ENCODE measurements around the gene CFAP107.
"Not testable (repeated sequence)": the region's sequence is repeated elsewhere in the genome, so short reads cannot be mapped to it uniquely, and the experiment has no call there.

The CFAP107 gene

DNA sequence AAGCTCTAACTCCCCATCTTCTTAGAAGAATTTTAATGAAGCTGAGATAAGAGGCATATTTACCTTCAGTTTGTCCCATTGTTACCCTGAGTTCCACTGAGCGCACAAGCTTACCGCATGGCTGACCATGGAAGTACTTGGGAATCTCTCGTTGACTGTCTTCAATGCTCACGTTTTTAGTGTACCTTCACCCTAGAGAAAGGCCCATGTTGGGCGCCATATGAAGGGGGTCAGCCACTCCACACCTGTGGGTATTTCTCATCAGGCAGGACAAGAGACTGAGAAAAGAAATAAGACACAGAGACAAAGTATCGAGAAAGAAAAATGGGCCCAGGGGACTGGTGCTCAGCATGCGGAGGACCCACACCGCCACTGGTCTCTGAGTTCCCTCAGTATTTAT lies 38.7 kb downstream of the CFAP107 start:
- H3K4me3 ChIP-seq (ENCODE audit: low read length); H3K9me3 ChIP-seq (ENCODE audit: insufficient read depth, low read length); H3K27ac ChIP-seq (ENCODE audit: low read length); H3K4me1 ChIP-seq (ENCODE audit: low read length); H3K79me2 ChIP-seq (ENCODE audit: low read length); H3K36me3 ChIP-seq (replicated peaks; ENCODE audit: low read depth, low read length); H3K27me3 ChIP-seq (ENCODE audit: low read depth, low read length); H2AFZ ChIP-seq (ENCODE audit: low read depth, low read length); H3K9ac ChIP-seq (ENCODE audit: low read length); H3K4me2 ChIP-seq (ENCODE audit: low read length); H4K20me1 ChIP-seq (ENCODE audit: insufficient read depth, low read length): not testable (repeated sequence)

DNA sequence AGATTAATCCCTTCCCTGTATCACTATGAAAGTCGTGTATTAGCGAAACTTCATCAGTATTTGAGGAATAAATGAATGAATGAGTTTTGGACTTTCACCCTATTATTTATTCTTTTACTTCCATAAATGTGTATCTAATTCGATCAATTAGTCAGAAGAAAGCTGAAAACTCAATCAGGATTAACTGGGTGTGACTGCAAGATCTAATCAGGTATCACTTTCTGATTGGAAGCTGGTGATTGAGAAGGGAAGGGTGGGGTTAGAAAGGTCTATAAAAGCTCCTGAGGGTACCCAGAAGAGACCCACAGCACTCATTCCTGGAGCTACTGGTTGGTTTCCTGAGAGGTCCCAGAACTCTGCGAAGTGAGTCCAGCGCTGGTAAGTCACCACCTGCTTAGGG lies 45.1 kb downstream of the CFAP107 start, which contains the start of gene PRAMEF1:
TSS of gene PRAMEF1 (plus strand) at position 301 of the 400 bp plus-strand sequence. CDS start 1,831 bp downstream, outside the sequence.
- H3K9me3 ChIP-seq (ENCODE audit: insufficient read depth, low read length); H3K4me1 ChIP-seq (ENCODE audit: low read length); H3K9ac ChIP-seq (ENCODE audit: low read length); H4K20me1 ChIP-seq (ENCODE audit: insufficient read depth, low read length); H3K4me3 ChIP-seq (ENCODE audit: low read length); H3K27me3 ChIP-seq (ENCODE audit: low read depth, low read length); H3K4me2 ChIP-seq (ENCODE audit: low read length); H3K36me3 ChIP-seq (replicated peaks; ENCODE audit: low read depth, low read length); H3K27ac ChIP-seq (ENCODE audit: low read length); H3K79me2 ChIP-seq (ENCODE audit: low read length); H2AFZ ChIP-seq (ENCODE audit: low read depth, low read length): not testable (repeated sequence)

DNA sequence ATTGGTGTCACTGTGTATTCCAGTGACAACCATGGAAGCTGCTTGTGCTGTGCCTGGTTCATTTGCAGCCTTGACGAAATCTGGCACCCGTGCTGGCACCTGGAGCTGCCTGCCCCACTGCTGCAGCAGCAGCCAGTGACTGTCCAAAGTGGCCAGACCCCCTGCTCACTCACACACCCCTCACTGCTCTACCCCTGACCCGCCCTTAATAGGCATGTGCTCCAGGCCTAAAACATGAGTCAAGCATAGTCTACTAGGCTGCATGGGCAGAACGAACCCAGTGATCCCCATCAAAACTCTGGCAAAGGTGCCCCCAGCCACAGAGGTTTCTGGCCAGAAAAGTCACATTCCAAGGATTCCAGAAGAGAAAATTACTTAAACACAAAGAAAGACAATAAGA lies 52.9 kb downstream of the CFAP107 start:
- H3K4me3 ChIP-seq (ENCODE audit: low read length): no peak overlapping the region
- no peaks in the 10 kb centered on the region for H3K79me2 ChIP-seq (ENCODE audit: low read length)
- H2AFZ ChIP-seq (ENCODE audit: low read depth, low read length): no peak overlapping the region
- no peaks in the 10 kb centered on the region for H3K36me3 ChIP-seq (replicated peaks; ENCODE audit: low read depth, low read length)
- no peak overlapping the region for H3K27ac ChIP-seq (ENCODE audit: low read length)
- H4K20me1 ChIP-seq (ENCODE audit: insufficient read depth, low read length): no peaks in the 10 kb centered on the region
- no peaks in the 10 kb centered on the region for H3K27me3 ChIP-seq (ENCODE audit: low read depth, low read length)
- H3K9ac ChIP-seq (ENCODE audit: low read length): no peak overlapping the region
- H3K9me3 ChIP-seq (ENCODE audit: insufficient read depth, low read length): no peaks in the 10 kb centered on the region
- H3K4me2 ChIP-seq (ENCODE audit: low read length): no peak overlapping the region
- no peaks in the 10 kb centered on the region for H3K4me1 ChIP-seq (ENCODE audit: low read length)
- TF ChIP-seq, protein P1, sequence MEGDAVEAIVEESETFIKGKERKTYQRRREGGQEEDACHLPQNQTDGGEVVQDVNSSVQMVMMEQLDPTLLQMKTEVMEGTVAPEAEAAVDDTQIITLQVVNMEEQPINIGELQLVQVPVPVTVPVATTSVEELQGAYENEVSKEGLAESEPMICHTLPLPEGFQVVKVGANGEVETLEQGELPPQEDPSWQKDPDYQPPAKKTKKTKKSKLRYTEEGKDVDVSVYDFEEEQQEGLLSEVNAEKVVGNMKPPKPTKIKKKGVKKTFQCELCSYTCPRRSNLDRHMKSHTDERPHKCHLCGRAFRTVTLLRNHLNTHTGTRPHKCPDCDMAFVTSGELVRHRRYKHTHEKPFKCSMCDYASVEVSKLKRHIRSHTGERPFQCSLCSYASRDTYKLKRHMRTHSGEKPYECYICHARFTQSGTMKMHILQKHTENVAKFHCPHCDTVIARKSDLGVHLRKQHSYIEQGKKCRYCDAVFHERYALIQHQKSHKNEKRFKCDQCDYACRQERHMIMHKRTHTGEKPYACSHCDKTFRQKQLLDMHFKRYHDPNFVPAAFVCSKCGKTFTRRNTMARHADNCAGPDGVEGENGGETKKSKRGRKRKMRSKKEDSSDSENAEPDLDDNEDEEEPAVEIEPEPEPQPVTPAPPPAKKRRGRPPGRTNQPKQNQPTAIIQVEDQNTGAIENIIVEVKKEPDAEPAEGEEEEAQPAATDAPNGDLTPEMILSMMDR (IDR thresholded peaks at IDR 0.05; ENCODE audit: low read depth, low read length): no peak
- TF ChIP-seq EZH2phosphoT487 (IDR thresholded peaks at IDR 0.05; ENCODE audit: low read depth): no peak

DNA sequence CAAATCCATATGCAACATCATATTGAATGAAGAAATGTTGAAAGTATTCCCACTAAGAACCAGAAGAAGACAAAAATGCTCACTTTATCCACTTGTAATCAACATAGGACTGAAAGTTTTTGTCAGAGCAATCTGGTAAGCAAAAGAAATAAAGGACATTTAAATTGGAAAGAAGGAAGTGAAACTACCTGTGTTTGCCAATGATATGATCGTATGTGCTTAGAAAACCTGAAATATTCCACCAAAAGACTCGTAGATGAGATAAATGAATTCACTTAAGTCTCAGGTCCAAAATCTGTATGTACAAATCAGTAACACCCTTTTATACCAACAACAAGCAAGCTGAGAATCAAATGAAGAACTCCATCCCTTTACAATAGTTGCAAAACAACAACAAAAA lies 53.7 kb downstream of the CFAP107 start:
- H3K27ac ChIP-seq (ENCODE audit: low read length): no peak overlapping the region
- H3K36me3 ChIP-seq (replicated peaks; ENCODE audit: low read depth, low read length): no peaks in the 10 kb centered on the region
- TF ChIP-seq EZH2phosphoT487 (IDR thresholded peaks at IDR 0.05; ENCODE audit: low read depth): no peak
- TF ChIP-seq, protein P1 (IDR thresholded peaks at IDR 0.05; ENCODE audit: low read depth, low read length): no peak
- no peaks in the 10 kb centered on the region for H4K20me1 ChIP-seq (ENCODE audit: insufficient read depth, low read length)
- no peaks in the 10 kb centered on the region for H3K4me1 ChIP-seq (ENCODE audit: low read length)
- no peaks in the 10 kb centered on the region for H3K79me2 ChIP-seq (ENCODE audit: low read length)
- H3K4me3 ChIP-seq (ENCODE audit: low read length): no peak overlapping the region
- no peaks in the 10 kb centered on the region for H3K27me3 ChIP-seq (ENCODE audit: low read depth, low read length)
- no peaks in the 10 kb centered on the region for H3K9me3 ChIP-seq (ENCODE audit: insufficient read depth, low read length)
- no peak overlapping the region for H2AFZ ChIP-seq (ENCODE audit: low read depth, low read length)
- H3K9ac ChIP-seq (ENCODE audit: low read length): no peak overlapping the region
- H3K4me2 ChIP-seq (ENCODE audit: low read length): no peak overlapping the region

DNA sequence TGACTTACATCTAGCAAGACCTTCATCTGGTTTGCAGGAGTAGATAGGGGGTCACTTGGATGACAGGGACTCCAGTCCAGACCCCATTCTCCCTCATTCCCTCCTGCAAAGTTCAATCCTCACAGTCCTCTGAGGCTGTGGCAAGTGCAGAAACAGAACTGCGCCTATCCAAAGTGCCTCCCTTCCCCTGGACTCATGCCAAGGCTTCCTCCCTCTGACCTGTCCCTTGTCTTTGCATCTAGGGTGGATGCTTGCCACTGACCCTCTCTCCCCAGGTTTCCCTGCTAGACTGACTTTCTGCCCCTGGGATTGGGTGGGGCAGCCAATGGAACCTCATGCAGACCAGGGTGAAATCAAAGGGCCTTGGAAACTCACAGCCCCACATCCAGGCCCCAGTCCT lies 63.9 kb downstream of the CFAP107 start:
- no peak overlapping the region for H3K4me3 ChIP-seq (ENCODE audit: low read length)
- no peak overlapping the region for H3K4me2 ChIP-seq (ENCODE audit: low read length)
- H3K27me3 ChIP-seq (ENCODE audit: low read depth, low read length): no peaks in the 10 kb centered on the region
- no peaks in the 10 kb centered on the region for H3K4me1 ChIP-seq (ENCODE audit: low read length)
- no peaks in the 10 kb centered on the region for H3K9me3 ChIP-seq (ENCODE audit: insufficient read depth, low read length)
- H3K9ac ChIP-seq (ENCODE audit: low read length): no peak overlapping the region
- H3K79me2 ChIP-seq (ENCODE audit: low read length): no peaks in the 10 kb centered on the region
- TF ChIP-seq, protein P1 (IDR thresholded peaks at IDR 0.05; ENCODE audit: low read depth, low read length): no peak
- TF ChIP-seq EZH2phosphoT487 (IDR thresholded peaks at IDR 0.05; ENCODE audit: low read depth): no peak
- no peaks in the 10 kb centered on the region for H4K20me1 ChIP-seq (ENCODE audit: insufficient read depth, low read length)
- no peaks in the 10 kb centered on the region for H3K36me3 ChIP-seq (replicated peaks; ENCODE audit: low read depth, low read length)
- H3K27ac ChIP-seq (ENCODE audit: low read length): no peak overlapping the region
- H2AFZ ChIP-seq (ENCODE audit: low read depth, low read length): no peak overlapping the region
